Esophagus muscularis mucosa (tissue), 4 donors: ENCODE data around the gene DUSP6. TPM values are rescaled to one million over a fixed set of nuclear protein-coding genes. Genes with fewer than 3 reads are reported as not detected.
A peak's percentile ranks its signal among the peaks of the same experiment; 100 is the strongest.

Experiments
- DNase-seq: peaks from one replicate; pipeline ENCODE4 v3.0.0-alpha.2; 2017; ENCODE audit errors: extremely low spot score
- H3K27ac ChIP-seq, 4 donors: fragments of 200-600 bp; sonication (generic); replicated peaks in 1 of 4; 1 replicate in 3 of 4; 2 replicates in 1 of 4; pipeline ENCODE4 v1.5.1; 2016 to 2019; ENCODE audit warnings: mild to moderate bottlenecking in 1 of 4
- H3K27me3 ChIP-seq, 4 donors: fragments of 200-600 bp; sonication (generic); one replicate each; pipeline versions ENCODE4 v1.5.1 to v1.6.0; 2016 to 2019
- H3K36me3 ChIP-seq, 4 donors: fragments of 200-600 bp; sonication (generic); one replicate each; pipeline ENCODE4 v1.5.1; 2016 to 2019
- H3K4me1 ChIP-seq, 4 donors: fragments of 200-600 bp; sonication (generic); one replicate each; pipeline ENCODE4 v1.5.1; 2016 to 2019
- H3K4me3 ChIP-seq, 4 donors: fragments of 200-600 bp; sonication (generic); 1 replicate in 2 of 4; 2 replicates in 2 of 4; pipeline ENCODE4 v1.5.1; 2016 to 2019; ENCODE audit warnings: mild to moderate bottlenecking in 4 of 4, moderate library complexity in 1 of 4
- H3K9me3 ChIP-seq, 4 donors: fragments of 200-600 bp; sonication (generic); 1 replicate in 3 of 4; 2 replicates in 1 of 4; pipeline ENCODE4 v1.5.1; 2016 to 2019
- EP300 ChIP-seq: sonication (generic); formaldehyde crosslinking; IDR thresholded peaks from one replicate; pipeline ENCODE4 v1.6.1; 2017; ENCODE audit warnings: antibody characterized with exemption
- POLR2A ChIP-seq: fragments of 450-650 bp; IDR thresholded peaks from one replicate; pipeline ENCODE4 v1.6.1; 2017; ENCODE audit warnings: antibody characterized with exemption, moderate library complexity, mild to moderate bottlenecking, low read depth
- POLR2AphosphoS5 ChIP-seq, 2 donors: sonication (generic); formaldehyde crosslinking; IDR thresholded peaks; one replicate each; pipeline ENCODE4 v1.6.1; 2017; ENCODE audit warnings: antibody characterized with exemption in 2 of 2
- WGBS: methylation state at CpG from one replicate; pipeline ENCODE4 v1.1.5; 2018; 5-methylcytosine and 5-hydroxymethylcytosine counted together
- intact Hi-C: fragments of 100-400 bp; cut with DNase I; formaldehyde crosslinking; loops from one replicate; pipeline ENCODE4 v1.15.1; 2023
- total RNA-seq, 4 donors: library from RNA; depleted of rRNA; stranded (reverse); fragments of >200 nt; gene quantifications; one replicate each; pipeline versions ENCODE4 v1.1.0 to v1.2.1, GENCODE V29; 2016
- TF ChIP-seq, protein P1 (sequence below), 3 experiments: fragments of 200-600 bp in 2 of 3; fragments of 450-650 bp in 1 of 3; sonication (generic) in 2 of 3; IDR thresholded peaks; one replicate each; pipeline ENCODE4 v1.5.1; 2017 to 2019; ENCODE audit warnings: antibody characterized with exemption in 3 of 3, mild to moderate bottlenecking in 2 of 3, moderate library complexity in 1 of 3

Gene DUSP6
- total RNA-seq, 4 donors from 2014 or later, result 62.2 to 108 (median 77.4) TPM

- Histone ChIP-seq H3K9me3 (no peaks in the 10 kb centered on the region), H3K4me1 (peaks cover 28 to 63% (median 56%) of the 10 kb centered on the region in 4 donors), H3K36me3 (peaks cover 0 to 34% (median 12%) of the 10 kb centered on the region in 4 donors), H3K27me3 (no peaks in the 10 kb centered on the region), H3K27ac (peak overlapping the region; percentile 18 to 98 (median 65)), H3K4me3 (peak overlapping the region in 2 of 4 donors; percentile 16 to 35)
- intact Hi-C loops, result no loop called here
- DNase-seq, result no peak
- TF ChIP-seq EP300, result no peak
- TF ChIP-seq POLR2AphosphoS5 (IDR thresholded peaks at IDR 0.05), result peak in 1 of 2 donors; percentile 45
- 69% methylated on average over 3 of the region's 3 CpGs for WGBS
These were observed 4.9 kb downstream of the DUSP6 start for GRCh38 chr12:89347325-89347829.

DNA sequence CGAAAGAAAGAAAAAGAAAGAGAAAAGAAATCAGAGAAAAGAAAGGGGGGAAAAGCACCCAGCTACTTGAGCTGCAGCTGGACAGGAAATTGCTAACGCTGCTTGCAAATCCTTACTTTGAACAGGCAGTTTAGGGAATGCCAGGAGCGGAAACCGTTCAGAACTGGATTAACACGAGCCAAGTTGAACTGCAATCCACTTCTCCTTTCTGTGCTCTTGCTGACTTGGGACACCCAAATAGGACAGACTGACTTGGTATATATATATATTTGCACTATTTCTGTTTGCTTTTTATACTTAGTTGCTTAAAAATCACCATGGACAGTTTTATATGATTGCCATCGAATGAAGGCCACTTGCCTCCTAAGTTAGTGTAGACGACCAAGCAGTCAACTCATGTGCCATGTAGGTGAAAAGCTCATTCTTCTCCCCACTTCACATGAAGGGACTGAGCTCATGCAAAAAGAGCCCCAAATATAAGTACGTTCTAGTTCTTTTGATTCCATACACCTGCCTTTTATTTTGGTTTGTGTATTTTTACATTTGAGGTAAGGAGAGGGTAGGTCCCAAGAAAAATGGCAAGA is 5.5 kb downstream of the DUSP6 start:
- Histone ChIP-seq H3K4me1 (peaks cover 28 to 63% (median 56%) of the 10 kb centered on the region in 4 donors), H3K27me3 (no peaks in the 10 kb centered on the region), H3K27ac (peak overlapping the region; percentile 18 to 98 (median 65)), H3K4me3 (peak overlapping the region; percentile 1 to 35 (median 10)), H3K9me3 (no peaks in the 10 kb centered on the region), H3K36me3 (peaks cover 0 to 34% (median 12%) of the 10 kb centered on the region in 4 donors)
- no peak for DNase-seq
- WGBS, result 40% methylated on average over 8 of the region's 8 CpGs
- intact Hi-C loops, result no loop called here
- TF ChIP-seq POLR2AphosphoS5 (IDR thresholded peaks at IDR 0.05) (peak in 1 of 2 donors; percentile 37), EP300 (no peak), POLR2A (no peak)
- TF ChIP-seq, protein P1, sequence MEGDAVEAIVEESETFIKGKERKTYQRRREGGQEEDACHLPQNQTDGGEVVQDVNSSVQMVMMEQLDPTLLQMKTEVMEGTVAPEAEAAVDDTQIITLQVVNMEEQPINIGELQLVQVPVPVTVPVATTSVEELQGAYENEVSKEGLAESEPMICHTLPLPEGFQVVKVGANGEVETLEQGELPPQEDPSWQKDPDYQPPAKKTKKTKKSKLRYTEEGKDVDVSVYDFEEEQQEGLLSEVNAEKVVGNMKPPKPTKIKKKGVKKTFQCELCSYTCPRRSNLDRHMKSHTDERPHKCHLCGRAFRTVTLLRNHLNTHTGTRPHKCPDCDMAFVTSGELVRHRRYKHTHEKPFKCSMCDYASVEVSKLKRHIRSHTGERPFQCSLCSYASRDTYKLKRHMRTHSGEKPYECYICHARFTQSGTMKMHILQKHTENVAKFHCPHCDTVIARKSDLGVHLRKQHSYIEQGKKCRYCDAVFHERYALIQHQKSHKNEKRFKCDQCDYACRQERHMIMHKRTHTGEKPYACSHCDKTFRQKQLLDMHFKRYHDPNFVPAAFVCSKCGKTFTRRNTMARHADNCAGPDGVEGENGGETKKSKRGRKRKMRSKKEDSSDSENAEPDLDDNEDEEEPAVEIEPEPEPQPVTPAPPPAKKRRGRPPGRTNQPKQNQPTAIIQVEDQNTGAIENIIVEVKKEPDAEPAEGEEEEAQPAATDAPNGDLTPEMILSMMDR (IDR thresholded peaks at IDR 0.05), result no peak

DNA sequence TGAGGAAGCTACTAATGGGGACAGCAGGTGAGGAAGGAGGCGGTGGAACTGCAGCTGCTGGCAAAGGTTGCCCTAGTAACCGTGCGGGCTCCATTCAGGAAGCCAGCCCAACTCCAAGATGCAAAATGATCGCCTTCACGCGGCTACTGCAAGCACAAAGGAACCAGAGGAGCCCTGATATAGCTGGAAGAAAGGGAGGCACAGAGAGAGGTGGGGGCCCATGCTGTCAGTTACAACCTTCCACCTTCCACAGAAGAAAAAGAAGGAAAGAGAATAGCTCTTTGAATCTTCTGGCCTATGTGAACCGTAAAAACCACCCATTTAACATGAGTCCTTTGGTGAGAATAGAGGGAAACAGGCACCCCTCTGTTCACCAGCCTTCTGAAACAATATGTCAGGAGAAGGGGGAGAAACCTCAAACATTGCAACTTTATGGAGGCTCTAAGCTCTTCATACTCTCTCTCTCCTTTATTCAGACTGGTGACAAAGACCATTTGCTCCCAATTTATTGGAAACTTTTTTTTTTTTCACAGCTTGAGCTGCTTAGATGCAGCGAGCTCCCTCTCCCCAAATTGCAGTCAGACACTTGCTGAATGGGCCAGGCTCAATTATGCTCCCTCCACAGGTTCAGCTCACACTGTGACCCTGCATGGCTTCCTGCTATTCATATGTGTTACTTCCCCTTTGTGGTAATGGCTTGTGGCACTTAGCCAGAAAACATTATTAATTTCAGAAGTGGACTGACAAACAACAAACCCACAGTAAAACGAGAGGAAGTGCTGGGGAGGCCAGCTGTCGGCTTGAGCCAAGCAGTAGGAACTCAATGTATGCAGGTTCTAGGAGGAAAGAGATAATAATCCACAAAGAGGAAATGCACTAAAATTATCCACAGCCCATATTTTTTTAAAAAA is 6.2 kb downstream of the DUSP6 start:
- intact Hi-C loops, result no loop called here
- peaks cover 0 to 34% (median 12%) of the 10 kb centered on the region in 4 donors for H3K36me3 ChIP-seq
- WGBS, result 52% methylated on average over 10 of the region's 10 CpGs
- H3K27ac ChIP-seq, result peak overlapping the region; percentile 18 to 98 (median 65)
- H3K9me3 ChIP-seq, result no peaks in the 10 kb centered on the region
- peak overlapping the region; percentile 1 to 35 (median 10) for H3K4me3 ChIP-seq
- peaks cover 28 to 63% (median 56%) of the 10 kb centered on the region in 4 donors for H3K4me1 ChIP-seq
- no peak for TF ChIP-seq POLR2A
- TF ChIP-seq POLR2AphosphoS5 (IDR thresholded peaks at IDR 0.05), result peak; percentile 31 to 44
- no peak for TF ChIP-seq EP300
- TF ChIP-seq, protein P1 (IDR thresholded peaks at IDR 0.05), result no peak
- no peaks in the 10 kb centered on the region for H3K27me3 ChIP-seq
- no peak for DNase-seq

DNA sequence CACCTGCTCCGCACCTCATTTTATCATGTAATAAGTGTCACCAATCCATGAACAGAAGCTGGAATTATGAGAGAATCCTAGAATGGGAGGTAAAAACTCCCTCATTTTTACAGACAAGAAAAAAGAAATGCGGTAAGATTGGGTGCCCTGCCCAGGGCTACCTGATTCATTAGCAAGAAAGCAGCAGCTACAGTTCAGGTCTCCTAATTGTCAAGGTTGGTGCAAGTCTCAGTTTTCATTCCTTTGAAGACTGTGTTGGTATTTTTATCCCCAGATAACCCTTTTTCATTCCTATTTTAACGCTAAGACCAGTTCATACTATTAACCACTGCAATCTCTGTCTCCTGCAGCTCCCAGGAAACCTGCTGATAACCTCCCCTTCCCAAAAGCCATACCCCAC is 6.9 kb downstream of the DUSP6 start:
- intact Hi-C loops, result no loop called here
- H3K36me3 ChIP-seq, result peaks cover 0 to 32% (median 12%) of the 10 kb centered on the region in 4 donors

More for the DNA sequence above, 6.9 kb downstream of the DUSP6 start:
- no peaks in the 10 kb centered on the region for H3K27me3 ChIP-seq
- no peak for TF ChIP-seq POLR2AphosphoS5 (IDR thresholded peaks at IDR 0.05)
- no peak for TF ChIP-seq POLR2A
- TF ChIP-seq, protein P1 (IDR thresholded peaks at IDR 0.05), result no peak
- TF ChIP-seq EP300, result no peak
- WGBS, result 82% methylated on average over 3 of the region's 3 CpGs
- peak overlapping the region in 3 of 4 donors; percentile 18 to 66 (median 64) for H3K27ac ChIP-seq
- H3K4me3 ChIP-seq, result no peak overlapping the region
- no peak for DNase-seq
- H3K9me3 ChIP-seq, result no peaks in the 10 kb centered on the region
- peaks cover 28 to 61% (median 55%) of the 10 kb centered on the region in 4 donors for H3K4me1 ChIP-seq
